K562 (cell line): ENCODE results near the gene SLC6A14. TPM values are rescaled to one million over a fixed set of nuclear protein-coding genes. Genes with fewer than 3 reads are reported as not detected.

Experiments used
- ATAC-seq: fragments of 200-7000 bp; cut with Tn5 transposase; 3 replicates; pipeline ENCODE4 v1.9.1; 2020; ENCODE audit warnings: moderate library complexity
- BruUV-seq: library from RNA; stranded (reverse); fragments of 400-500 nt; replicated peaks from 2 replicates; lab custom pipeline; 2021; lab: Mats Ljungman, UMichigan
- CTCF ChIA-PET: fragments of 300-600 bp; formaldehyde crosslinking; extraction: SDS; loops from one replicate; lab custom pipeline; 2021; ENCODE audit warnings: low intra/inter-chr PET ratio; lab: Yijun Ruan, JAX
- POLR2A ChIA-PET: fragments of 300-600, 350-650 bp; sonication (Branson Sonifier 250); formaldehyde crosslinking; extraction: SDS; loops from one replicate; lab custom pipeline; 2021; ENCODE audit warnings: antibody characterized with exemption, inconsistent platforms; lab: Yijun Ruan, JAX
- DNase-seq, 4 experiments: peaks; one replicate each; pipeline versions ENCODE4 v3.0.0 to v3.0.0-alpha.2; 2011 to 2018; ENCODE audit warnings: low spot score in 3 of 4, mixed read lengths in 3 of 4; ENCODE audit errors: extremely low read depth in 1 of 4
- FAIRE-seq: peaks from 2 replicates; lab custom pipeline; 2011; peaks lifted over from hg19 to GRCh38; lab: Jason Lieb, UNC
- H2AFZ ChIP-seq: 2 replicates; pipeline ENCODE4 v1.6.0; 2011; ENCODE audit warnings: low read depth, low read length, control low read depth, inconsistent platforms
- H3K27ac ChIP-seq: fragments of 200-600 bp; 3 replicates; pipeline ENCODE4 v1.8.0; 2011; ENCODE audit warnings: low read depth, mild to moderate bottlenecking, control low read depth, inconsistent platforms, low read length, moderate library complexity, mixed read lengths; ENCODE audit errors: extremely low read depth
- H3K27me3 ChIP-seq, 2 experiments: fragments of 300-600 bp in 1 of 2; 2 replicates in 1 of 2; 3 replicates in 1 of 2; pipeline versions ENCODE4 v1.6.0 to v1.8.0; 2011; ENCODE audit warnings: inconsistent platforms in 2 of 2, low read length in 2 of 2, mild to moderate bottlenecking in 1 of 2, mixed read lengths in 1 of 2, moderate library complexity in 1 of 2; ENCODE audit not compliant: control insufficient read depth in 2 of 2, insufficient read depth in 2 of 2
- H3K36me3 ChIP-seq: fragments of 300-600 bp; 3 replicates; pipeline ENCODE4 v1.8.0; 2011; ENCODE audit warnings: mild to moderate bottlenecking, low read length, inconsistent platforms; ENCODE audit not compliant: control insufficient read depth, insufficient read depth
- H3K4me1 ChIP-seq, 2 experiments: fragments of 200-600 bp in 1 of 2; replicated peaks in 1 of 2; 2 replicates in 1 of 2; 3 replicates in 1 of 2; pipeline versions ENCODE4 v1.5.1 to v1.8.0; 2011; ENCODE audit warnings: inconsistent platforms in 2 of 2, low read length in 2 of 2, mild to moderate bottlenecking in 1 of 2, mixed read lengths in 1 of 2, moderate library complexity in 1 of 2; ENCODE audit not compliant: control insufficient read depth in 2 of 2, insufficient read depth in 2 of 2
- H3K4me2 ChIP-seq: 2 replicates; pipeline ENCODE4 v1.6.1; 2011; ENCODE audit warnings: low read length, control low read depth, inconsistent platforms, mixed read lengths; ENCODE audit not compliant: insufficient read depth
- H3K4me3 ChIP-seq: fragments of 200-600 bp; sonication (generic), shearing (Covaris generic); 2 replicates; pipeline ENCODE4 v1.5.1; 2016; ENCODE audit warnings: control low read depth, inconsistent platforms
- H3K79me2 ChIP-seq: fragments of 200-600 bp; 3 replicates; pipeline ENCODE4 v1.8.0; 2011; ENCODE audit warnings: low read length, inconsistent platforms; ENCODE audit not compliant: control insufficient read depth, insufficient read depth
- H3K9ac ChIP-seq, 2 experiments: 2 replicates each; pipeline versions ENCODE4 v1.6.0 to v1.6.1; 2011; ENCODE audit warnings: low read depth in 2 of 2, low read length in 2 of 2, control low read depth in 1 of 2, inconsistent platforms in 1 of 2, mild to moderate bottlenecking in 1 of 2, mixed read lengths in 1 of 2; ENCODE audit not compliant: insufficient read depth in 1 of 2
- H3K9me1 ChIP-seq: one replicate; pipeline ENCODE4 v1.6.0; 2011; ENCODE audit warnings: inconsistent platforms, mild to moderate bottlenecking, low read length, moderate library complexity; ENCODE audit not compliant: control insufficient read depth, insufficient read depth
- H3K9me3 ChIP-seq: replicated peaks from 2 replicates; pipeline ENCODE4 v1.5.1; 2011; ENCODE audit warnings: low read depth, low read length, inconsistent platforms; ENCODE audit not compliant: control insufficient read depth, insufficient read depth
- H4K20me1 ChIP-seq: replicated peaks from 2 replicates; pipeline ENCODE4 v1.6.1; 2011; ENCODE audit warnings: low read length, inconsistent platforms, mixed read lengths; ENCODE audit not compliant: control insufficient read depth, insufficient read depth
- CREM ChIP-seq: IDR thresholded peaks from 2 replicates; pipeline ENCODE4 v1.6.1; 2014; ENCODE audit warnings: antibody characterized with exemption, low read depth
- GTF2A2 ChIP-seq: IDR thresholded peaks from 2 replicates; pipeline ENCODE4 v1.6.1; 2016; ENCODE audit warnings: mild to moderate bottlenecking, missing genetic modification characterization, missing compliant biosample characterization
- IRF2 ChIP-seq: sonication (generic); formaldehyde crosslinking; IDR thresholded peaks from 2 replicates; pipeline ENCODE4 v1.8.1; 2022; ENCODE audit warnings: mild to moderate bottlenecking, missing genetic modification reagents
- PML ChIP-seq: IDR thresholded peaks from 2 replicates; pipeline ENCODE4 v1.6.1; 2012; ENCODE audit warnings: low read length, inconsistent platforms
- RBFOX2 ChIP-seq: fragments of 200-400 bp; formaldehyde crosslinking; IDR thresholded peaks from 2 replicates; pipeline ENCODE4 v1.6.1; 2017; ENCODE audit warnings: low read depth, mild to moderate bottlenecking, low read length, moderate library complexity
- ZNF133 ChIP-seq: fragments of 250-450 bp; sonication (Bioruptor Pico); IDR thresholded peaks from 2 replicates; pipeline ENCODE4 v1.4.0; 2020; ENCODE audit warnings: mild to moderate bottlenecking
- ZNF165 ChIP-seq: fragments of 250-450 bp; sonication (Bioruptor Pico); IDR thresholded peaks from 2 replicates; pipeline ENCODE4 v1.4.0; 2020; ENCODE audit warnings: borderline replicate concordance
- WGBS: fragments of 100-300 bp; shearing (Covaris generic); methylation state at CpG from one replicate; pipeline ENCODE4 v1.1.6; 2016; ENCODE audit warnings: low coverage, mixed read lengths; ENCODE audit not compliant: insufficient coverage; ENCODE audit errors: missing lambda C conversion rate; 5-methylcytosine and 5-hydroxymethylcytosine counted together
- in situ Hi-C: fragments of 300-500 bp; cut with MboI; formaldehyde crosslinking; loops from 4 replicates; pipeline ENCODE4 v1.15.0; 2018; ENCODE audit warnings: inconsistent platforms, mixed read lengths
- intact Hi-C: fragments of 100-400 bp; cut with micrococcal nuclease; formaldehyde crosslinking; loops from 2 replicates; pipeline ENCODE4 v1.14.2; 2022
- polyA plus RNA-seq, 8 experiments: library from polyadenylated mRNA; depleted of rRNA in 4 of 8; stranded (reverse) in 5 of 8; unstranded in 3 of 8; fragments of >200 nt; fragmentation: Nextera tagmentation in 2 of 8; fragmentation: Illumina TruSeq in 1 of 8; extraction: Ambion mirVana in 2 of 8; extraction: Trizol in 1 of 8; gene quantifications; 2 replicates each; pipeline versions ENCODE4 v1.2.1 to v1.2.3, GENCODE V29; 2011 to 2014; ENCODE audit warnings: inconsistent platforms in 1 of 8, missing spikeins in 1 of 8
- total RNA-seq, 7 experiments: library from RNA; depleted of rRNA in 6 of 7; stranded (reverse); fragments of >200 nt in 6 of 7; fragmentation: Illumina TruSeq in 2 of 7; extraction: Trizol in 2 of 7; gene quantifications; 2 replicates each; pipeline versions ENCODE4 v1.2.1 to v1.2.3, GENCODE V29; 2011 to 2021; ENCODE audit warnings: low replicate concordance in 1 of 7
- TF ChIP-seq, protein P1 (sequence below): sonication (generic); formaldehyde crosslinking; IDR thresholded peaks from 2 replicates; pipeline ENCODE4 v1.8.0; 2022; ENCODE audit warnings: mild to moderate bottlenecking, missing genetic modification reagents
- TF ChIP-seq, protein P2 (sequence below): fragments of 250-450 bp; sonication (Bioruptor Pico); IDR thresholded peaks from 2 replicates; pipeline ENCODE4 v1.5.0; 2020; ENCODE audit warnings: mild to moderate bottlenecking
- TF ChIP-seq, protein P3 (sequence below): sonication (generic); formaldehyde crosslinking; IDR thresholded peaks from 2 replicates; pipeline ENCODE4 v1.8.0; 2023; ENCODE audit warnings: missing genetic modification reagents, mild to moderate bottlenecking, borderline replicate concordance
- TF ChIP-seq, protein P4 (sequence below): sonication (generic); IDR thresholded peaks from 2 replicates; pipeline ENCODE4 v1.6.1; 2016

The SLC6A14 gene
- total and polyA plus RNA-seq, 9 of the 15 experiments (the other 6 are each of a cell fraction or from before 2014, with no cell fraction given), result 0.04 TPM; not detected in 8

DNA sequence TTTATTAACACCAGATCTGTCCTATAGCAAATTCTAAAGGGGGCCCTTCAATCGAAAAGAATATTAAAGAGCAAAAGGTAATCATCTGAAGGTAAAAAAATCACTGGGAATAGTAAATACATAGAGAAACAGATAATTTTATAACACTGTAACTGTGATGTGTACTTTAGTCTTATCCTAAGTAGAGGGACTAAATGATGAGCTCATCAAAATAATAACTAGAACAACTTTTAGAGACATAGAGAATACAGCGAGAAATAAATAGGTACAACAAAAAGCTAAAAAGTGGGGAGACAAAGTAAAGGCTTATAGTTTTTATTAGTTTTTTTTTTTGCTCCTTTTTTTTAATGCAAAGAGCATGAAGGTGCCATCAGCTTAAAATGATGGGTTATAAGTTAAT, 43.7 kb downstream of the SLC6A14 start:
- DNase-seq (no peak), FAIRE-seq (no peak), ATAC-seq (no peak)
- intact Hi-C loops, result no loop called here
- Histone ChIP-seq H3K4me2 (no peak overlapping the region), H3K9me3 (no peaks in the 10 kb centered on the region), H3K36me3 (no peaks in the 10 kb centered on the region), H3K9me1 (no peaks in the 10 kb centered on the region), H3K27me3 (no peaks in the 10 kb centered on the region), H2AFZ (no peak overlapping the region), H3K9ac (no peak overlapping the region), H3K4me1 (no peaks in the 10 kb centered on the region), H3K27ac (no peak overlapping the region), H4K20me1 (no peaks in the 10 kb centered on the region), H3K79me2 (no peaks in the 10 kb centered on the region), H3K4me3 (no peak overlapping the region)
- POLR2A ChIA-PET, result no interaction called here
- CTCF ChIA-PET, result no interaction called here
- WGBS, result 0% methylated on average over 1 of the region's 2 CpGs
- in situ Hi-C loops, result no loop called here
- TF ChIP-seq, protein P1, sequence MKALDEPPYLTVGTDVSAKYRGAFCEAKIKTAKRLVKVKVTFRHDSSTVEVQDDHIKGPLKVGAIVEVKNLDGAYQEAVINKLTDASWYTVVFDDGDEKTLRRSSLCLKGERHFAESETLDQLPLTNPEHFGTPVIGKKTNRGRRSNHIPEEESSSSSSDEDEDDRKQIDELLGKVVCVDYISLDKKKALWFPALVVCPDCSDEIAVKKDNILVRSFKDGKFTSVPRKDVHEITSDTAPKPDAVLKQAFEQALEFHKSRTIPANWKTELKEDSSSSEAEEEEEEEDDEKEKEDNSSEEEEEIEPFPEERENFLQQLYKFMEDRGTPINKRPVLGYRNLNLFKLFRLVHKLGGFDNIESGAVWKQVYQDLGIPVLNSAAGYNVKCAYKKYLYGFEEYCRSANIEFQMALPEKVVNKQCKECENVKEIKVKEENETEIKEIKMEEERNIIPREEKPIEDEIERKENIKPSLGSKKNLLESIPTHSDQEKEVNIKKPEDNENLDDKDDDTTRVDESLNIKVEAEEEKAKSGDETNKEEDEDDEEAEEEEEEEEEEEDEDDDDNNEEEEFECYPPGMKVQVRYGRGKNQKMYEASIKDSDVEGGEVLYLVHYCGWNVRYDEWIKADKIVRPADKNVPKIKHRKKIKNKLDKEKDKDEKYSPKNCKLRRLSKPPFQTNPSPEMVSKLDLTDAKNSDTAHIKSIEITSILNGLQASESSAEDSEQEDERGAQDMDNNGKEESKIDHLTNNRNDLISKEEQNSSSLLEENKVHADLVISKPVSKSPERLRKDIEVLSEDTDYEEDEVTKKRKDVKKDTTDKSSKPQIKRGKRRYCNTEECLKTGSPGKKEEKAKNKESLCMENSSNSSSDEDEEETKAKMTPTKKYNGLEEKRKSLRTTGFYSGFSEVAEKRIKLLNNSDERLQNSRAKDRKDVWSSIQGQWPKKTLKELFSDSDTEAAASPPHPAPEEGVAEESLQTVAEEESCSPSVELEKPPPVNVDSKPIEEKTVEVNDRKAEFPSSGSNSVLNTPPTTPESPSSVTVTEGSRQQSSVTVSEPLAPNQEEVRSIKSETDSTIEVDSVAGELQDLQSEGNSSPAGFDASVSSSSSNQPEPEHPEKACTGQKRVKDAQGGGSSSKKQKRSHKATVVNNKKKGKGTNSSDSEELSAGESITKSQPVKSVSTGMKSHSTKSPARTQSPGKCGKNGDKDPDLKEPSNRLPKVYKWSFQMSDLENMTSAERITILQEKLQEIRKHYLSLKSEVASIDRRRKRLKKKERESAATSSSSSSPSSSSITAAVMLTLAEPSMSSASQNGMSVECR (CRISPR knock-in tag), result no peak
- TF ChIP-seq PML, result no peak
- TF ChIP-seq, protein P2, sequence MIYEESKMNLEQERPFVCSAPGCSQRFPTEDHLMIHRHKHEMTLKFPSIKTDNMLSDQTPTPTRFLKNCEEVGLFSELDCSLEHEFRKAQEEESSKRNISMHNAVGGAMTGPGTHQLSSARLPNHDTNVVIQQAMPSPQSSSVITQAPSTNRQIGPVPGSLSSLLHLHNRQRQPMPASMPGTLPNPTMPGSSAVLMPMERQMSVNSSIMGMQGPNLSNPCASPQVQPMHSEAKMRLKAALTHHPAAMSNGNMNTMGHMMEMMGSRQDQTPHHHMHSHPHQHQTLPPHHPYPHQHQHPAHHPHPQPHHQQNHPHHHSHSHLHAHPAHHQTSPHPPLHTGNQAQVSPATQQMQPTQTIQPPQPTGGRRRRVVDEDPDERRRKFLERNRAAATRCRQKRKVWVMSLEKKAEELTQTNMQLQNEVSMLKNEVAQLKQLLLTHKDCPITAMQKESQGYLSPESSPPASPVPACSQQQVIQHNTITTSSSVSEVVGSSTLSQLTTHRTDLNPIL (CRISPR knock-in tag), result no peak
- TF ChIP-seq ZNF133, result no peak
- no peak for TF ChIP-seq IRF2 (CRISPR knock-in tag)
- TF ChIP-seq RBFOX2, result no peak
- TF ChIP-seq, protein P3, sequence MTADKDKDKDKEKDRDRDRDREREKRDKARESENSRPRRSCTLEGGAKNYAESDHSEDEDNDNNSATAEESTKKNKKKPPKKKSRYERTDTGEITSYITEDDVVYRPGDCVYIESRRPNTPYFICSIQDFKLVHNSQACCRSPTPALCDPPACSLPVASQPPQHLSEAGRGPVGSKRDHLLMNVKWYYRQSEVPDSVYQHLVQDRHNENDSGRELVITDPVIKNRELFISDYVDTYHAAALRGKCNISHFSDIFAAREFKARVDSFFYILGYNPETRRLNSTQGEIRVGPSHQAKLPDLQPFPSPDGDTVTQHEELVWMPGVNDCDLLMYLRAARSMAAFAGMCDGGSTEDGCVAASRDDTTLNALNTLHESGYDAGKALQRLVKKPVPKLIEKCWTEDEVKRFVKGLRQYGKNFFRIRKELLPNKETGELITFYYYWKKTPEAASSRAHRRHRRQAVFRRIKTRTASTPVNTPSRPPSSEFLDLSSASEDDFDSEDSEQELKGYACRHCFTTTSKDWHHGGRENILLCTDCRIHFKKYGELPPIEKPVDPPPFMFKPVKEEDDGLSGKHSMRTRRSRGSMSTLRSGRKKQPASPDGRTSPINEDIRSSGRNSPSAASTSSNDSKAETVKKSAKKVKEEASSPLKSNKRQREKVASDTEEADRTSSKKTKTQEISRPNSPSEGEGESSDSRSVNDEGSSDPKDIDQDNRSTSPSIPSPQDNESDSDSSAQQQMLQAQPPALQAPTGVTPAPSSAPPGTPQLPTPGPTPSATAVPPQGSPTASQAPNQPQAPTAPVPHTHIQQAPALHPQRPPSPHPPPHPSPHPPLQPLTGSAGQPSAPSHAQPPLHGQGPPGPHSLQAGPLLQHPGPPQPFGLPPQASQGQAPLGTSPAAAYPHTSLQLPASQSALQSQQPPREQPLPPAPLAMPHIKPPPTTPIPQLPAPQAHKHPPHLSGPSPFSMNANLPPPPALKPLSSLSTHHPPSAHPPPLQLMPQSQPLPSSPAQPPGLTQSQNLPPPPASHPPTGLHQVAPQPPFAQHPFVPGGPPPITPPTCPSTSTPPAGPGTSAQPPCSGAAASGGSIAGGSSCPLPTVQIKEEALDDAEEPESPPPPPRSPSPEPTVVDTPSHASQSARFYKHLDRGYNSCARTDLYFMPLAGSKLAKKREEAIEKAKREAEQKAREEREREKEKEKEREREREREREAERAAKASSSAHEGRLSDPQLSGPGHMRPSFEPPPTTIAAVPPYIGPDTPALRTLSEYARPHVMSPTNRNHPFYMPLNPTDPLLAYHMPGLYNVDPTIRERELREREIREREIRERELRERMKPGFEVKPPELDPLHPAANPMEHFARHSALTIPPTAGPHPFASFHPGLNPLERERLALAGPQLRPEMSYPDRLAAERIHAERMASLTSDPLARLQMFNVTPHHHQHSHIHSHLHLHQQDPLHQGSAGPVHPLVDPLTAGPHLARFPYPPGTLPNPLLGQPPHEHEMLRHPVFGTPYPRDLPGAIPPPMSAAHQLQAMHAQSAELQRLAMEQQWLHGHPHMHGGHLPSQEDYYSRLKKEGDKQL (CRISPR knock-in tag), result no peak
- TF ChIP-seq, protein P4, sequence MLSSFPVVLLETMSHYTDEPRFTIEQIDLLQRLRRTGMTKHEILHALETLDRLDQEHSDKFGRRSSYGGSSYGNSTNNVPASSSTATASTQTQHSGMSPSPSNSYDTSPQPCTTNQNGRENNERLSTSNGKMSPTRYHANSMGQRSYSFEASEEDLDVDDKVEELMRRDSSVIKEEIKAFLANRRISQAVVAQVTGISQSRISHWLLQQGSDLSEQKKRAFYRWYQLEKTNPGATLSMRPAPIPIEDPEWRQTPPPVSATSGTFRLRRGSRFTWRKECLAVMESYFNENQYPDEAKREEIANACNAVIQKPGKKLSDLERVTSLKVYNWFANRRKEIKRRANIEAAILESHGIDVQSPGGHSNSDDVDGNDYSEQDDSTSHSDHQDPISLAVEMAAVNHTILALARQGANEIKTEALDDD, result no peak
- TF ChIP-seq GTF2A2, result no peak
- TF ChIP-seq ZNF165 (CRISPR knock-in tag), result no peak
- TF ChIP-seq CREM, result no peak
- BruUV-seq, result no TSS peak
